Body of pancreas (tissue), 4 donors: ENCODE measurements around the gene FUNDC2. TPM values are rescaled to one million over a fixed set of nuclear protein-coding genes. Genes with fewer than 3 reads are reported as not detected.

Source experiments
- ATAC-seq: fragments of 150-250 bp; one replicate; pipeline ENCODE4 v1.9.1; 2016
- DNase-seq, 4 donors: peaks; one replicate each; pipeline ENCODE4 v3.0.0-alpha.2; 2019
- H3K27ac ChIP-seq, 4 donors: fragments of 200-600 bp; sonication (generic); 1 replicate in 3 of 4; 2 replicates in 1 of 4; pipeline versions ENCODE4 v1.5.1 to v1.6.1; 2016 to 2019; ENCODE audit warnings: mild to moderate bottlenecking in 1 of 4, mixed read lengths in 1 of 4, moderate library complexity in 1 of 4
- H3K27me3 ChIP-seq, 2 donors: fragments of 200-600 bp; sonication (generic); one replicate each; pipeline ENCODE4 v1.6.0; 2016; ENCODE audit warnings: mild to moderate bottlenecking in 1 of 2
- H3K36me3 ChIP-seq, 2 donors: fragments of 200-600 bp; sonication (generic); replicated peaks in 1 of 2; 2 replicates each; pipeline ENCODE4 v1.5.1; 2016; ENCODE audit warnings: low read depth in 2 of 2; ENCODE audit not compliant: insufficient read depth in 1 of 2
- H3K4me1 ChIP-seq: fragments of 200-600 bp; sonication (generic); one replicate; pipeline ENCODE4 v1.6.0; 2016
- H3K4me3 ChIP-seq, 2 donors: fragments of 200-600 bp; sonication (generic); 1 replicate in 1 of 2; 2 replicates in 1 of 2; pipeline ENCODE4 v1.5.1; 2016 to 2019
- H3K9me3 ChIP-seq, 3 donors: fragments of 200-600 bp; sonication (generic); 1 replicate in 2 of 3; 2 replicates in 1 of 3; pipeline ENCODE4 v1.5.1; 2016
- CTCF ChIP-seq, 7 experiments: fragments of 450-650 bp in 4 of 7; fragments of 200-600 bp in 3 of 7; sonication (generic) in 3 of 7; IDR thresholded peaks; one replicate each; pipeline ENCODE4 v1.5.1; 2016 to 2019; ENCODE audit warnings: antibody characterized with exemption in 7 of 7
- POLR2A ChIP-seq, 3 donors: fragments of 450-650 bp; IDR thresholded peaks; one replicate each; pipeline ENCODE4 v1.6.1; 2016; ENCODE audit warnings: antibody characterized with exemption in 3 of 3, mild to moderate bottlenecking in 2 of 3
- WGBS, 2 donors: methylation state at CpG; one replicate each; pipeline ENCODE4 v1.1.5; 2017; 5-methylcytosine and 5-hydroxymethylcytosine counted together
- intact Hi-C: fragments of 100-400 bp; cut with DNase I; formaldehyde crosslinking; loops from one replicate; pipeline ENCODE4 v1.15.1; 2023
- total RNA-seq, 2 donors: library from RNA; depleted of rRNA; stranded (reverse); fragments of >200 nt; gene quantifications; one replicate each; pipeline ENCODE4 v1.1.0, GENCODE V29; 2016

FUNDC2 gene
- total RNA-seq, 2 donors from 2014 or later = 28.8 to 66.3 TPM

DNA sequence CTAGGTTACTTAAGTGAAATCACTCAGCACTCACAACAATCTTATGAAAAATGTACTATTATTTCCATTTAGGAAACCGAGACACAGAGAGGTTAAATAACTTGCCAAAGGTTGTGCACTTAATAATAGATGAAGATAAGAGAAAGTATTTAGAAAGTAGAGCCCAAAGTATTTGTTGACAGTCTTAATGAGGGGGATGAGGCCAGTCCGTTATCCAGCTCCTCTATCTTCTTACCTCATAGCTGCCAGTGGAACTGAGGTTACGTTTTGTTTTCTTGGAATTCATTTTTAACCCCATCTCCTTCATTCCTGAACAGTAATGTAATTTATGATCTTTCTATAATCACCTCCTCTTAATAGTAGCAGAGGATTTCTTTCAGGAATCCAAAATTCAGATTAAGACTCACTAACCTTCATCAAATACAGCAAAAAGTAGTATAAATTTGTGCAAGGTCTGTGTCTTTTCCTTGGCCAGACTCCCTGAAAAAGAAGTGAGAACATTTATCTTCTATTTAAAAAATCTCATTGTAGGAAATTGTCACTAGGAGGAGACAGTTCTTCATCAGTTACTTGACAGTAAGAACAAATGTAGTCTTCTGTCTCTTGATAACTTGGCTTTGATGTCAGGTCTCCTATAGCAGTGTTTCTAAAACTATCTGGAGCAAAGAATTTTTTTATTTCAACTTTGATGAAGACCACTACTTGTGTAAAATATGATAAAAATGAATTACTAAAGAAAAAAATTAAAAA lies 39.6 kb upstream of the FUNDC2 start:
- TF ChIP-seq CTCF (IDR thresholded peaks at IDR 0.05) (peak in 1 of 7 experiments; percentile 19), POLR2A (IDR thresholded peaks at IDR 0.05) (no peak)
- Histone ChIP-seq H3K27ac (peak overlapping the region in 1 of 4 donors; percentile 3), H3K4me1 (peaks cover 22% of the 10 kb centered on the region), H3K36me3 (no peaks in the 10 kb centered on the region), H3K4me3 (no peak overlapping the region), H3K27me3 (no peaks in the 10 kb centered on the region), H3K9me3 (no peaks in the 10 kb centered on the region)
- 19 to 24% methylated on average over 3 of the region's 3 CpGs for WGBS, 2 donors
- DNase-seq (no peak), ATAC-seq (no peak)
- intact Hi-C loops = loop anchor here (10.0 kb wide), 1 partner anchor 68 kb away; no protein-coding TSS in a partner anchor

GRCh38 chrX:154987940-154988339 lies 38.7 kb upstream of the FUNDC2 start:
- no peaks in the 10 kb centered on the region for H3K27me3 ChIP-seq
- ATAC-seq (peak; percentile 77), DNase-seq (no peak)
- TF ChIP-seq POLR2A (IDR thresholded peaks at IDR 0.05) (no peak), CTCF (IDR thresholded peaks at IDR 0.05) (no peak)
- H3K27ac ChIP-seq = peak overlapping the region in 3 of 4 donors; percentile 23 to 62 (median 52)
- no peaks in the 10 kb centered on the region for H3K36me3 ChIP-seq
- peaks cover 22% of the 10 kb centered on the region for H3K4me1 ChIP-seq
- H3K4me3 ChIP-seq = no peak overlapping the region
- H3K9me3 ChIP-seq = no peaks in the 10 kb centered on the region
- 22 to 26% methylated on average over 3 of the region's 3 CpGs for WGBS, 2 donors
- intact Hi-C loops = loop anchor here (10.0 kb wide), 1 partner anchor 67 kb away; no protein-coding TSS in a partner anchor

GRCh38 chrX:154988719-154989118 lies 37.9 kb upstream of the FUNDC2 start:
- ATAC-seq = peak; percentile 24
- intact Hi-C loops = loop anchor here (10.0 kb wide), 1 partner anchor 66 kb away; no protein-coding TSS in a partner anchor
- peak overlapping the region in 3 of 4 donors; percentile 23 to 62 (median 52) for H3K27ac ChIP-seq
- H3K27me3 ChIP-seq = no peaks in the 10 kb centered on the region
- H3K4me1 ChIP-seq = peaks cover 22% of the 10 kb centered on the region
- no peak for DNase-seq
- H3K36me3 ChIP-seq = no peaks in the 10 kb centered on the region
- 15 to 33% methylated on average over 3 of the region's 3 CpGs for WGBS, 2 donors
- H3K4me3 ChIP-seq = no peak overlapping the region
- H3K9me3 ChIP-seq = no peaks in the 10 kb centered on the region
- TF ChIP-seq CTCF (IDR thresholded peaks at IDR 0.05) = no peak

- Histone ChIP-seq H3K27ac (no peak overlapping the region), H3K4me1 (peaks cover 22% of the 10 kb centered on the region), H3K36me3 (no peaks in the 10 kb centered on the region), H3K4me3 (no peak overlapping the region), H3K9me3 (no peaks in the 10 kb centered on the region), H3K27me3 (no peaks in the 10 kb centered on the region)
- DNase-seq = no peak
- ATAC-seq = no peak
- no peak for TF ChIP-seq POLR2A (IDR thresholded peaks at IDR 0.05)
- no peak for TF ChIP-seq CTCF (IDR thresholded peaks at IDR 0.05)
- intact Hi-C loops = no loop called here
- 97% methylated on average over 3 of the region's 3 CpGs for WGBS, 2 donors
Observed at GRCh38 chrX:154990496-154990895, 36.1 kb upstream of the FUNDC2 start.

DNA sequence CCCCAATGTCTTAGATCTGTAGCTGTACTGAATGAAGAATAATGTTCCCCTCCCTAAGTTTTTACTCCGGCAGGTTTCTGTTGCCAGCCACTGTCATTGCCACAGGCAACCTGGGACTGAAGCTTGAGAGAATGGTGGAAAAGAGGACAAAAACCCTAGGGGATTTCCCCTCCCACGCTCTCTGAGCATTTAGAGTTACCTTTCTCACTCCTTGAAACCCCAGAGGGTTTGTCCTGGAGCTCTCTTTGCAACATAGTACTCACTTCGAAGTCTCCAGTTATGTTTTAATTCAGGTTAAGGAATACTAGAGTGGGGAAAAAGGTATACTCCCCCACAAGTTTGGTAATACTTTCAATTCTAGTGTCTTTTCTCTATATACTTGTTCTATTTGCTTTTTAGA lies 35.6 kb upstream of the FUNDC2 start:
- no peak for DNase-seq
- Histone ChIP-seq H3K36me3 (no peaks in the 10 kb centered on the region), H3K27ac (no peak overlapping the region), H3K4me3 (no peak overlapping the region), H3K9me3 (no peaks in the 10 kb centered on the region), H3K27me3 (no peaks in the 10 kb centered on the region), H3K4me1 (peaks cover 22% of the 10 kb centered on the region)
- no peak for TF ChIP-seq POLR2A (IDR thresholded peaks at IDR 0.05)
- no peak for TF ChIP-seq CTCF (IDR thresholded peaks at IDR 0.05)
- 53 to 93% methylated on average over 2 to 3 of the region's 3 CpGs for WGBS, 2 donors
- ATAC-seq = no peak
- intact Hi-C loops = no loop called here
